ENCODE data around the gene OXCT2. TPM values are rescaled to one million over a fixed set of nuclear protein-coding genes. Genes with fewer than 3 reads are reported as not detected.
"Not testable (repeated sequence)": the region's sequence is repeated elsewhere in the genome, so short reads cannot be mapped to it uniquely, and the experiment has no call there.

OXCT2 gene
- total RNA-seq, 1 donor from 2014 or later: not detected

- DNase-seq (ENCODE audit: low spot score): not testable (repeated sequence)
Measured at GRCh38 chr1:39763619-39764374, 7.4 kb downstream of the OXCT2 start.

- DNase-seq (ENCODE audit: low spot score): no peak
Measured at GRCh38 chr1:39762550-39763540, 8.3 kb downstream of the OXCT2 start.

GRCh38 chr1:39761557-39762260 is 9.4 kb downstream of the OXCT2 start:
- no peak for DNase-seq (ENCODE audit: low spot score)

GRCh38 chr1:39761016-39761415 is 10.1 kb downstream of the OXCT2 start:
- no peak for DNase-seq (ENCODE audit: low spot score)

GRCh38 chr1:39760074-39761008 is 10.8 kb downstream of the OXCT2 start:
- DNase-seq (ENCODE audit: low spot score): no peak

- DNase-seq (ENCODE audit: low spot score): no peak
Measured at GRCh38 chr1:39759436-39759726, 11.8 kb downstream of the OXCT2 start.

GRCh38 chr1:39758556-39759435 is 12.4 kb downstream of the OXCT2 start:
- no peak for DNase-seq (ENCODE audit: low spot score)

GRCh38 chr1:39757501-39757900 is 13.6 kb downstream of the OXCT2 start:
- no peak for DNase-seq (ENCODE audit: low spot score)

GRCh38 chr1:39755965-39756659 is 15.0 kb downstream of the OXCT2 start:
- DNase-seq (ENCODE audit: low spot score): no peak

- no peak for DNase-seq (ENCODE audit: low spot score)
Measured at GRCh38 chr1:39754906-39755504, 16.1 kb downstream of the OXCT2 start.

GRCh38 chr1:39754026-39754570 is 17.1 kb downstream of the OXCT2 start:
- peak; percentile 29 for DNase-seq (ENCODE audit: low spot score)

- no peak for DNase-seq (ENCODE audit: low spot score)
Measured at GRCh38 chr1:39753132-39754025, 17.8 kb downstream of the OXCT2 start.

GRCh38 chr1:39752703-39753102 is 18.4 kb downstream of the OXCT2 start:
- no peak for DNase-seq (ENCODE audit: low spot score)

- no peak for DNase-seq (ENCODE audit: low spot score)
Measured at GRCh38 chr1:39751595-39751994, 19.6 kb downstream of the OXCT2 start.

- DNase-seq (ENCODE audit: low spot score): no peak
Measured at GRCh38 chr1:39745016-39745670, 26.0 kb downstream of the OXCT2 start.

GRCh38 chr1:39738622-39739366 is 32.4 kb downstream of the OXCT2 start, which contains the start of gene PPIE:
PPIE (plus strand) TSS chr1:39738882; CDS start chr1:39738901, 19 bp downstream.
- peak; percentile 95 for DNase-seq (ENCODE audit: low spot score)
